Measurements from ENCODE around the gene PANX2.

DNA sequence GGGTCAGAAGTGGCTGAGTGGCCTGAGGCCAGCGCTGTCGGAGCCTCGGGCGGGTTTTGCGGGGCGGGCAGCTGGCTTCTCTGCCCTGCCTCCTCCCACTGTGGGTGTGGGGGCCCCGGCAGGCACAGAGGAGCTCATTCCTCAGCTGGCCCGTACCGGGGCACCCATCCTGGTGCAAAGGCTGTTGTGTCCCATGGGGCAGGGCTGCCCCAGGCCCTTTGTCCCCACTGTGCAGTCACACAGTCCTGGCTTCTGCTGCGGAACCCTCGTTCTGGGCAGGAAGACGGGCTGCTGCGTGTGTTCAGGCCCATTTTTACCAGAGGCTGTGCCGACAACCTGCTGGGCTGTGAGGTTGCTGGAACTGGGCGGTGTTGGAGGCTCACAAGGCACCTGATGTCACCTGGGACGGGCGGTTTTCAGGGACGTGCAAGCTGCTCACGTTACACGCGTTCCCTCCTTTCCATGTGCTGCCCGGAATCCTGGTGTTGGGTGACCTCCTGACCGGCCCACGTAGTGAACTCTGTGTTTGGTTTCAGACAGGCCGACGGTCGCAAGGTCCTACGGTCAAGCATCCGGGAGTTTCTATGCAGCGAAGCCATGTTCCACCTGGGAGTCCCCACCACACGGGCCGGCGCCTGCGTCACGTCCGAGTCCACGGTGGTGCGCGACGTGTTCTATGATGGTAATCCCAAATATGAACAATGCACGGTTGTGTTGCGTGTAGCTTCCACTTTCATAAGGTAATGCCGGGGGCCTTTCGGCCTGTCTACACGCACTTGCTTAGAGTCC is 35.4 kb downstream of the PANX2 start:
- TF ChIP-seq, protein P1, sequence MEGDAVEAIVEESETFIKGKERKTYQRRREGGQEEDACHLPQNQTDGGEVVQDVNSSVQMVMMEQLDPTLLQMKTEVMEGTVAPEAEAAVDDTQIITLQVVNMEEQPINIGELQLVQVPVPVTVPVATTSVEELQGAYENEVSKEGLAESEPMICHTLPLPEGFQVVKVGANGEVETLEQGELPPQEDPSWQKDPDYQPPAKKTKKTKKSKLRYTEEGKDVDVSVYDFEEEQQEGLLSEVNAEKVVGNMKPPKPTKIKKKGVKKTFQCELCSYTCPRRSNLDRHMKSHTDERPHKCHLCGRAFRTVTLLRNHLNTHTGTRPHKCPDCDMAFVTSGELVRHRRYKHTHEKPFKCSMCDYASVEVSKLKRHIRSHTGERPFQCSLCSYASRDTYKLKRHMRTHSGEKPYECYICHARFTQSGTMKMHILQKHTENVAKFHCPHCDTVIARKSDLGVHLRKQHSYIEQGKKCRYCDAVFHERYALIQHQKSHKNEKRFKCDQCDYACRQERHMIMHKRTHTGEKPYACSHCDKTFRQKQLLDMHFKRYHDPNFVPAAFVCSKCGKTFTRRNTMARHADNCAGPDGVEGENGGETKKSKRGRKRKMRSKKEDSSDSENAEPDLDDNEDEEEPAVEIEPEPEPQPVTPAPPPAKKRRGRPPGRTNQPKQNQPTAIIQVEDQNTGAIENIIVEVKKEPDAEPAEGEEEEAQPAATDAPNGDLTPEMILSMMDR (IDR thresholded peaks at IDR 0.05; ENCODE audit: poor library complexity) = no peak
- no peak for TF ChIP-seq EZH2 (IDR thresholded peaks at IDR 0.05; ENCODE audit: borderline replicate concordance)
- no peak for TF ChIP-seq EZH2phosphoT487 (IDR thresholded peaks at IDR 0.05; ENCODE audit: low read depth, severe bottlenecking, unreplicated experiment)
